ENCODE measurements around the gene C4B.
"Not testable (repeated sequence)": the region's sequence is repeated elsewhere in the genome, so short reads cannot be mapped to it uniquely, and the experiment has no call there.

The C4B gene

GRCh38 chr6:31980998-31981397 is 33.6 kb upstream of the C4B start:
- not testable (repeated sequence) for DNase-seq (ENCODE audit: low spot score)

- DNase-seq (ENCODE audit: low spot score), result not testable (repeated sequence)
These were observed 32.9 kb upstream of the C4B start, which contains the start of gene C4A for GRCh38 chr6:31981744-31982143. C4A (plus strand) TSS chr6:31982057; CDS start chr6:31982108, 51 bp downstream.

- DNase-seq (ENCODE audit: low spot score), result not testable (repeated sequence)
These were observed 25.2 kb upstream of the C4B start for GRCh38 chr6:31989363-31989762.

- not testable (repeated sequence) for DNase-seq (ENCODE audit: low spot score)
These were observed 20.2 kb upstream of the C4B start for GRCh38 chr6:31994421-31994820.

- DNase-seq (ENCODE audit: low spot score), result not testable (repeated sequence)
These were observed 18.2 kb upstream of the C4B start for GRCh38 chr6:31996385-31996784.

GRCh38 chr6:32002546-32003268 is 11.9 kb upstream of the C4B start:
- not testable (repeated sequence) for DNase-seq (ENCODE audit: low spot score)

GRCh38 chr6:32003301-32003700 is 11.3 kb upstream of the C4B start:
- DNase-seq (ENCODE audit: low spot score), result not testable (repeated sequence)

GRCh38 chr6:32004393-32004792 is 10.2 kb upstream of the C4B start:
- DNase-seq (ENCODE audit: low spot score), result not testable (repeated sequence)

GRCh38 chr6:32004864-32005537 is 9.6 kb upstream of the C4B start:
- DNase-seq (ENCODE audit: low spot score), result not testable (repeated sequence)

GRCh38 chr6:32005538-32005880 is 9.1 kb upstream of the C4B start:
- DNase-seq (ENCODE audit: low spot score), result not testable (repeated sequence)

GRCh38 chr6:32005991-32006529 is 8.5 kb upstream of the C4B start:
- DNase-seq (ENCODE audit: low spot score), result not testable (repeated sequence)

GRCh38 chr6:32007086-32007485 is 7.5 kb upstream of the C4B start:
- DNase-seq (ENCODE audit: low spot score), result not testable (repeated sequence)

GRCh38 chr6:32008037-32008436 is 6.6 kb upstream of the C4B start:
- DNase-seq (ENCODE audit: low spot score), result not testable (repeated sequence)

- not testable (repeated sequence) for DNase-seq (ENCODE audit: low spot score)
These were observed 6.0 kb upstream of the C4B start for GRCh38 chr6:32008616-32009015.

GRCh38 chr6:32009537-32009936 is 5.1 kb upstream of the C4B start:
- DNase-seq (ENCODE audit: low spot score), result not testable (repeated sequence)

- not testable (repeated sequence) for DNase-seq (ENCODE audit: low spot score)
These were observed 3.6 kb upstream of the C4B start for GRCh38 chr6:32010856-32011530.

- DNase-seq (ENCODE audit: low spot score), result not testable (repeated sequence)
These were observed 1.5 kb upstream of the C4B start for GRCh38 chr6:32012941-32013617.

- not testable (repeated sequence) for DNase-seq (ENCODE audit: low spot score)
These were observed 857 bp upstream of the C4B start for GRCh38 chr6:32013738-32014137.

GRCh38 chr6:32022100-32022499 is 7.5 kb downstream of the C4B start:
- not testable (repeated sequence) for DNase-seq (ENCODE audit: low spot score)

GRCh38 chr6:32028631-32029030 is 14.0 kb downstream of the C4B start:
- not testable (repeated sequence) for DNase-seq (ENCODE audit: low spot score)

GRCh38 chr6:32029553-32029952 is 15.0 kb downstream of the C4B start:
- not testable (repeated sequence) for DNase-seq (ENCODE audit: low spot score)
